D341Med (cell line): Measurements from ENCODE around the gene GPD1.
"Not testable (repeated sequence)": the region's sequence is repeated elsewhere in the genome, so short reads cannot be mapped to it uniquely, and the experiment has no call there.

ENCODE experiments used
- DNase-seq: peaks from one replicate; pipeline ENCODE4 v3.0.0; 2012; ENCODE audit warnings: low spot score

The GPD1 gene

DNA sequence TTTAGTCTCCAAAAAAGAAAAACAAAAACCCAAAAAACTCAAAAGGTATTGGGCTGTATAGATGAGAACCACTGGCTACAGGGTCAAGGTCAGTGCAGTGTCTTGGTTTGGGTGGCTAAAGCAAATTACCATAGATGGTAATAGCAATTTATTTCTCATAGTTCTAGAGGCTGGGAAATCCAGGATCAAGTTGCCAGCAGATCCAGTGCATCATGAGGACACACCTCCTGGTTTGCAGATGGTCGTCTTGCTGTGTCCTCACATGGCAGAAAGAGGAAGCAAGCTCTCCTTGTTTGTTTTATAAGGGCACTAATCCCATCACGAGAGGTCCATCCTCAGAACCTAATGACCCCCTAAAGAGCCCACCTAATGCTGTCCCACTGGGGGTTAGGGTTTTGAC lies 19.4 kb downstream of the GPD1 start:
- DNase-seq, result no peak

DNA sequence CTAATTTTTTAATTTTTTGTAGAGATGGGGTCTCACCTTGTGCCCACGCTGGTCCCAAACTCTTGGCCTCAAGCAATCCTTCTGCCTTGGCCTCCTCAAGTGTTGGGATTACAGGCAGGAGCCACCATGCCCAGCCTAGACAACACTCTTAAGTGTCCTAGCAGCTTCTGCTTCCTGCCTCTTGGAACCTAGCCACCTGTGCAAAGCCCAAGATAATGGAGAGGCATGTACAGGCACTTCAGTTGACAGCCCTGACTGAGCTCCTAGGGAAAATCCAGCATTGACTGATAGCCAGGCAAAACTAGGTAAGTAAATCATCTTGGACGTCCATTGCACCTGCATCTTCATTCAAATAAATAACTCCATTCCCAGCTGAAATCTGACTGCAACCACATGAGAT lies 23.7 kb downstream of the GPD1 start:
- DNase-seq, result no peak

DNA sequence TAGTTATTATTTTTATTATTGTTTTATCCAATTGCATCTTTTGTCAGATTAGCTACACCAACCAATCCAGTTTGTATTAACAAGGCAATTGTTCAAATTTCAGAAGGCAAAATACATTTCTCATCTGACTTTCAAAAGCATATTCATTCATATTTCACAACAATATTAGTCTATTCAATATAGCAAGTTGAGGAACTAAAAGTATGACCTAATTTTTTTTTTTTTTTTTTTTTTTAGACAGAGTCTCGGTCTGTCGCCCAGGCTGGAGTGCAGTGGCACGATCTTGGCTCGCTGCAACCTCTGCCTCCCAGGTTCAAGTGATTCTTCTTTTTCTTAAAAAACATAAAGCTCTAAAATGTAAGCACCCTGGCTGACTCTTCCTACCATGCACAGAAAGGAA lies 25.5 kb downstream of the GPD1 start:
- DNase-seq, result no peak

DNA sequence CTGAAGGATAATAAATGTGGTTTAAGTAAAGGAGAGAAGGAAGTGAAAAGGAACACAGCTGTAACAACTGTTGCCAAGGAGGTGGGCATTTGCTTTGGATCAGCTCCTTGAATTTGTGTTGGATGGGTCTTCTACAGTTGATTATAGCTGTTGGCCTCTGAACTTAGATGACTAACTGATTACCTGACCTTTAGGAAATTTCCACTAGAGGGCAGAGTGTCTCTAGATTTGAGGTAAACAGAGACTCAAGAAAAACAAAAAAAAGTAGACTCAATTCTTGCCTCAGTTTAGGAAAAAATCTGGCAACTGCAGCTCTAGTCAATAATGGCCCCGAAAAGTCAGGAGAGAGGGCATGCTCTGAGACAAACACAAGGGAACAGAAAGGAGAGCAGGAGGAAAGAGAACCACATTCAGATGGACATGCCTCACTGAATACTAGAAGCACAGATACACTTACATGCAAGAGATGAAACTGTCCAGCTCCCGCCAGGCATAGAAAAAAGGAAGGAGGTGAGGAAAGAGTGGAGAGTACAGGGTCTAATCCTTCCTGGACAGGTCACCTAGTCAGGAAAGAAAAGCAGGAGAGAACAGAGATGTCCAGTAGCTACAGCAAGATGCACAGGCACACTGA lies 28.8 kb downstream of the GPD1 start:
- peak; percentile 47 for DNase-seq

DNA sequence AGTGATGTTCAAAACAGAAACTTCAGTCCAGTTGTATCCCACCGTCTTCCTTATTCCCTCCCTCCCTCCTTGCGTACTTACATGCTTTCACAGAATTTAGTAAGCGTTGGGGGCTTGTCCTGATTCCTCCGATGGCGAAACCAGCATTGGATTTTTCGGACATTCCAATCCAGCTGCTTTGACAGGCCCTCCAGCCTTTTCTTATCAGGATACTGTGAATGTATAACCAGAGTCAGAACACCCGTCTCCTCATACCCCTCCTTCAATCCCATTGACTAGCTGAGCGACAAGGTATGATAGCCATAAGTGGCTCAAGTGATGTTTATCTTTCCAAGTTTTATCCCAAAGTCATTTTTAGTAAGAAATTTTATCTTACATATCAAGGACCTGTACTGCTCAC lies 39.2 kb downstream of the GPD1 start:
- DNase-seq, result no peak

DNA sequence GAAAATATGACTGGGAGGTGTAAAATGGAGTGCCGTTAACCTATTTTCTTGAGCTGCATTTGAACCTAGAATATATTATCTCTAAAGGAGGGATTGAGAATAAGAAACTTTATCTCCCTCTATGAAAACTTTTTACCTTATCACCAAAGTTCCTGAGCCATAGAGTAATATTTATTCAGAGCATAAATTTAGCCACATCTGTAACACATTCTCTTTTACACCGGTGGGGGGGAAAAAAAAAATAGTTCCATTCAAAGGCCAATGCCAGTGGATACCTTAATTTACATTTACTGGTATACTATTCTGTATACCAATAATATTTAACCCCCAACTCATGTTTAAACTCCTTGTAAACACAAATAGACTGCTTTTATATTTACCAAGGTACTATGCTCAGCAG lies 41.6 kb downstream of the GPD1 start:
- DNase-seq, result no peak

DNA sequence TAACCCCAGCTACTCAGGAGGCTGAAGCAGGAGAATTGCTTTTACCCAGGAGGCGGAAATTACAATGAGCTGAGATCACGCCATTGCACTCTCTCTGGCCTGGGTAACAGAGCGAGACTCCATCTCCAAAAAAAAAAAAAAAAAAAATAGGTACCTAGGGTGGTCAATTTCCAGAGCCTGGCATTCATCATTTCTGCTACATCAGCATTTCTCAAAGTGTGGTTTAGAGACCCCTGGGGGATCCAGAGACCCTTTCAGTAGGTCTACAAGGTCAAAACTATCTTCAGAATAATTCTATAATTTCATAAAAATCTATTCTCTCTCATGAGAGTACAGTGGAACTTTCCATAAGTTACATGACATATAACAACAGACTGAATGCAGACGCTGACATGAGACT lies 43.5 kb downstream of the GPD1 start:
- DNase-seq, result no peak

DNA sequence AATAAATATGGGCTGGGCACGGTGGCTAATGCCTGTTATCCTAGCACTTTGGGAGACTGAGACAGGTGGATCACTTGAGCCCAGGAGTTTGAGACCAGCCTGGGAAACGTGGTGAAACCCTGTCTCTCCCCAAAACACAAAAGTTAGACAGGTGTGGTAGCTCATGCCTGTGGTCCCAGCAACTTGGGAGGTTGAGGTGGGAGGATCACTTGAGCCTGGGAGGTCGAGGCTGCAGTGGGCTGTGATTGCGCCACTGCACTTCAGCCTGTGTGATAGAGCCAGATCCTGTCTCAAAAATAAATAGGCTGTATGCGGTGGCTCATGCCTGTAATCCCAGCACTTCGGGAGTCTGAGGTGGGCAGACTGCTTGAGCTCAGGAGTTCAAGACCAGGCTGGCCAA lies 44.2 kb downstream of the GPD1 start:
- not testable (repeated sequence) for DNase-seq

DNA sequence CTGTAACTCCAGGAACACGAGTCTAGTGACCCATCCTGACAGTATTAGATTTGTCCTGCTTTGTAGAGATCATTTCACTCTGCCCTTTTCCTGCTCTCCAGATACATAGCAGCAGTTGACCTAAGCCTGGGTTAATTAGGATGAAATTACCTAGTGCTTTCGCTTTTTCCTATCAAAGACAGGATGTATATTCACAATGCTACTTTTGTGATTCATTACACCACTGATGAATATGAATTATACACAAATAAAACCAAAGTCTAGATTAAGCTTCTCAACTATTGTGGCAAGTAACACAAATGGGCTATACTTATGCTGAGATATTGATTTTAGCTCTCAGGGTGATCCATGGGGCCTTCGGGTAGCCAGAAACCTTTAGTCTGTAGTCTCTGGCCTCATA lies 45.5 kb downstream of the GPD1 start:
- no peak for DNase-seq

DNA sequence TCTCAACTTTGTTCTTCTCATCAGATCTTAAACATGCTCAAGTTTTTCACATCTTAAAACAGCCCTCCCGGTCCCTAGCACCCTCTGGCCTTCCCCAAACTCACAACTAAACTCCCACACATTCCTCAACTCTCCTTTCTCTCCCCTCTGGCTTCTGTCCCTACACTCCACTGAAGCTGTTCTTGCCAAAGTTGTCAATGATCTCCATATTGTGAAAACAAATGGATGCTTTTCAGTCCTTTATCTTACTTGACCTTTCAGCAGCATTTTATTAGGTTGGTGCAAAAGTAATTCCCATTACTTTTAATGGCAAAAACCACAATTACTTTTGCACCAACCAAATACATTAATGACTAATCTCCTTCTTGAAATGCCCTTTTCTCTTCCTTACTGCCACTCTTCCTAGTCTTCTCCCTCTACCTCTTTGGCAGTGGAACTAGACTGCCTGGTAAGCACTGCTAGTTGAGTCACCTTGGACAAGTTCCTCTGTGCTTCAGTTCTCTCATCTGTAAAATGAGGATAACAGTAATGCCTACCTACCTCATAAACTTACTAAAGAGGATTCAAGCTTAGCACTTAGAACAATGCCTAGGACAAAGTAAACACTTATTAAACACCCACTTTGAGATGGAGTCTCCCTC lies 47.4 kb downstream of the GPD1 start:
- DNase-seq, result no peak

DNA sequence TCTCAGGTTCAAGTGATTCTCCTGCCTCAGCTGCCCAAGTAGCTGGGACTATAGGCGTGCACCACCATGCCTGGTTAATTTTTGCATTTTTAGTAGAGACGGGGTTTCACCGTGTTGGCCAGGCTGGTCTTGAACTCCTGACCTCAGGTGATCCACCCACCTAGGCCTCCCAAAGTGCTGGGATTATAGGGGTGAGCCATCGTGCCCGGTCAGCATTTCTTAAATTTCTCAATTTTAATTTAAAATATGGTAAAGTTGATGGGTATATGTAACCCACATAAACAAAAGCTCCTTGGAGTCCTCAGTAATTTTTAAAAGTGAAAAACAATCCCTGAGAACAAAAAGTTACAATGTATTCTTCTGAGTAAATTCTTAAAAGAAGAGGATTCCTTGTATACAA lies 51.1 kb downstream of the GPD1 start:
- not testable (repeated sequence) for DNase-seq

DNA sequence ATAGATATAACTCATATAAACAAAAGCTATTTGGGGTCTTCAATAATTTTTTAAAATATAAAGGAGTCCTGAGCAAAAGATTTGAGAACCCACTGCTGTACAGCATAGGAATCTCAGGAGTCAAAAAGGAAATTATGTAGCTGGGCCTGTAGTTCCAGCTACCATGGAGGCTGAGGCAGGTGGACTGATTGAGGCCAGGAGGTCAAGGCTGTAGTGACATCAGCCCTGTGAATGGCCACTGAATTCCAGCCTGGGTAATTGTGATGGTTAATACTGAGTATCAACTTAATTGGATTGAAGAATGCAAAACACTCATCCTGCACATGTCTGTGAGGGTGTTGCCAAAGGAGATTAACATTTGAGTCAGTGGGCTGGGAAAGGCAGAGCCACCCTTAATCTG lies 52.8 kb downstream of the GPD1 start:
- DNase-seq, result no peak

DNA sequence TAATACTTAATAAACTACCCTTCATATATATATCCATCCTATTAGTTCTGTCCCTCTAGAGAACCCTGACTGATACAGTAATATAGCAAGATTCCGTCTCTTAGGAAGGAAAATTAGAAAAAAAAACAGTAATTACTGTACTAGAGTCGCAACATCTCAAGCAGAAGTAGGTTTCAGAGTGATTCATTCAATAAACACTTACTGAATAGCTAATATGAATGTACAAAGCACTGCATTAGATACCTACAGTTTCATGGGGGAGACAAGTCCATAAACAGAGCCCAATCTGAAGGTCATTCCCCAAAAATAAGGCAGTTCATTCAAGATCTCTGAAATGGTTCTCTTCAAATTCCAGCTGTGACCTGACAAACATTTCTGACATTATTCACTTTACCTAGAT lies 53.5 kb downstream of the GPD1 start:
- no peak for DNase-seq

DNA sequence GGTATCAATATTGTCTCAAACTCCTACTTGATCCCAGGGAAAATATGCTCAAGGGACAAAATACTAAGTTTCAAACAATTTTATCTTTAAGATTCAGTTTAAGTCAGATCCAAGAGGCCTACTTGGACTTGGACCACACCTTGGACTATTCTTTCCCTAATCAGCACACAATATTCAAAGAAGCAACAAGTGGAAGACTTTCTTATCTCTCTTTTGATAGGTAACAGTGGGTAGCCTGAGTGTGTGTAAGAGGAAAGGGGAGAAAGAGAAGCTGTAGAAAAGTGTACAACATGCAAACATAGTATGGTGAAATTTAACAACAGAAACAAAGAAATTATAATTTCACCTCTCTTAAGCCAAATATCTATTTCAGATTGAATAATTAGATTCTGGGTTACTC lies 56.8 kb downstream of the GPD1 start:
- no peak for DNase-seq
